Neuronal stem cell (in vitro differentiated cells): Measurements from ENCODE around the gene C11orf21. TPM values are rescaled to one million over a fixed set of nuclear protein-coding genes. Genes with fewer than 3 reads are reported as not detected.
A peak's percentile ranks its signal among the peaks of the same experiment; 100 is the strongest.

Experiments
- DNase-seq: peaks from one replicate; pipeline ENCODE4 v3.0.0-alpha.2; 2013; ENCODE audit warnings: low spot score
- H2AFZ ChIP-seq: one replicate; pipeline ENCODE4 v1.6.1; 2013; ENCODE audit warnings: mild to moderate bottlenecking, low read length, inconsistent platforms
- H2AK5ac ChIP-seq: 2 replicates; pipeline ENCODE4 v1.6.1; 2013; ENCODE audit warnings: low read depth, mild to moderate bottlenecking, inconsistent platforms, low read length, moderate library complexity, mixed read lengths
- H2BK120ac ChIP-seq: 2 replicates; pipeline ENCODE4 v1.6.1; 2013; ENCODE audit warnings: low read depth, mild to moderate bottlenecking, inconsistent platforms, low read length, moderate library complexity, mixed read lengths
- H2BK12ac ChIP-seq: one replicate; pipeline ENCODE4 v1.6.1; 2013; ENCODE audit warnings: low read length, inconsistent platforms
- H2BK15ac ChIP-seq: 2 replicates; pipeline ENCODE4 v1.6.1; 2013; ENCODE audit warnings: mild to moderate bottlenecking, low read length, inconsistent platforms, mixed read lengths
- H2BK5ac ChIP-seq: one replicate; pipeline ENCODE4 v1.6.1; 2013; ENCODE audit warnings: inconsistent platforms, mild to moderate bottlenecking, low read length, moderate library complexity
- H3K14ac ChIP-seq: one replicate; pipeline ENCODE4 v1.6.1; 2013; ENCODE audit warnings: low read length, inconsistent platforms
- H3K18ac ChIP-seq: 2 replicates; pipeline ENCODE4 v1.6.1; 2013; ENCODE audit warnings: low read length, inconsistent platforms
- H3K23ac ChIP-seq: 2 replicates; pipeline ENCODE4 v1.6.1; 2013; ENCODE audit warnings: low read depth, mild to moderate bottlenecking, mixed read lengths, low read length, inconsistent platforms; ENCODE audit not compliant: poor library complexity
- H3K27ac ChIP-seq: replicated peaks from 3 replicates; pipeline ENCODE4 v1.5.1; 2013; ENCODE audit warnings: low read length, inconsistent platforms
- H3K27me3 ChIP-seq, 3 experiments: 2 replicates each; pipeline ENCODE4 v1.6.1; 2013; ENCODE audit warnings: low read length in 3 of 3, mild to moderate bottlenecking in 2 of 3, inconsistent platforms in 1 of 3, low read depth in 1 of 3, mixed read lengths in 1 of 3, moderate library complexity in 1 of 3; ENCODE audit not compliant: control insufficient read depth in 3 of 3, insufficient read depth in 3 of 3
- H3K36me3 ChIP-seq, 2 donors: replicated peaks in 1 of 2; 2 replicates each; pipeline ENCODE4 v1.6.1; 2013; ENCODE audit warnings: low read length in 2 of 2; ENCODE audit not compliant: control insufficient read depth in 2 of 2, insufficient read depth in 2 of 2
- H3K4ac ChIP-seq: 2 replicates; pipeline ENCODE4 v1.6.1; 2013; ENCODE audit warnings: inconsistent platforms, mild to moderate bottlenecking, low read length, moderate library complexity
- H3K4me1 ChIP-seq, 2 donors: 1 replicate in 1 of 2; 2 replicates in 1 of 2; pipeline ENCODE4 v1.6.1; 2013; ENCODE audit warnings: low read length in 2 of 2, low read depth in 1 of 2; ENCODE audit not compliant: control insufficient read depth in 2 of 2, insufficient read depth in 1 of 2
- H3K4me2 ChIP-seq: one replicate; pipeline ENCODE4 v1.6.1; 2013; ENCODE audit warnings: mild to moderate bottlenecking, low read length, inconsistent platforms; ENCODE audit not compliant: insufficient read depth, poor library complexity, severe bottlenecking
- H3K4me3 ChIP-seq, 2 donors: 2 replicates each; pipeline ENCODE4 v1.5.1; 2013; ENCODE audit warnings: low read length in 2 of 2, mild to moderate bottlenecking in 2 of 2, inconsistent platforms in 1 of 2, moderate library complexity in 1 of 2
- H3K79me1 ChIP-seq: one replicate; pipeline ENCODE4 v1.6.1; 2013; ENCODE audit warnings: low read depth, mild to moderate bottlenecking, inconsistent platforms, low read length, moderate library complexity
- H3K9ac ChIP-seq: one replicate; pipeline ENCODE4 v1.6.1; 2013; ENCODE audit warnings: mild to moderate bottlenecking, low read depth, low read length, inconsistent platforms; ENCODE audit not compliant: poor library complexity
- H3K9me3 ChIP-seq, 2 donors: replicated peaks in 1 of 2; 2 replicates each; pipeline versions ENCODE3 to v1.6.1; 2013; ENCODE audit warnings: low read length in 2 of 2, mild to moderate bottlenecking in 2 of 2, inconsistent platforms in 1 of 2, low read depth in 1 of 2, mixed read lengths in 1 of 2, moderate library complexity in 1 of 2; ENCODE audit not compliant: control insufficient read depth in 2 of 2, insufficient read depth in 1 of 2
- H4K8ac ChIP-seq: one replicate; pipeline ENCODE4 v1.6.1; 2013; ENCODE audit warnings: low read depth, mild to moderate bottlenecking, inconsistent platforms, low read length, moderate library complexity
- H4K91ac ChIP-seq: one replicate; pipeline ENCODE4 v1.6.1; 2013; ENCODE audit warnings: low read length, low read depth, mild to moderate bottlenecking, inconsistent platforms; ENCODE audit not compliant: poor library complexity
- WGBS, 2 donors: extraction: QIAGEN DNeasy Blood & Tissue Kit; methylation state at CpG; one replicate each; pipeline ENCODE4 v1.1.7; 2013; ENCODE audit warnings: missing lambda C conversion rate in 2 of 2, mixed read lengths in 1 of 2; ENCODE audit not compliant: insufficient read length in 2 of 2, insufficient replicate concordance in 1 of 2; ENCODE audit errors: extremely low coverage in 2 of 2; 5-methylcytosine and 5-hydroxymethylcytosine counted together
- polyA plus RNA-seq, 2 experiments: library from polyadenylated mRNA; stranded (reverse); fragments of 200-250 nt; gene quantifications; one replicate each; pipeline ENCODE4 v1.2.3, GENCODE V29; 2013

The C11orf21 gene
- polyA plus RNA-seq (2013, experiment 1 of 2) = not detected
- not detected for polyA plus RNA-seq (2013, experiment 2 of 2)

- Histone ChIP-seq H3K18ac (peak within 1 kb of the TSS; percentile 83), H3K4me1 (peaks cover 5 to 7% of the 10 kb centered on the region in 2 donors), H3K27ac (no peak within 1 kb of the TSS), H2BK12ac (peak within 1 kb of the TSS; percentile 94), H2AK5ac (peak within 1 kb of the TSS; percentile 98), H2BK15ac (peak within 1 kb of the TSS; percentile 96), H4K8ac (peak within 1 kb of the TSS; percentile 74), H3K14ac (peak within 1 kb of the TSS; percentile 94), H3K4ac (no peak within 1 kb of the TSS), H2BK120ac (peak within 1 kb of the TSS; percentile 81), H2BK5ac (peak within 1 kb of the TSS; percentile 87), H3K4me2 (no peak within 1 kb of the TSS), H2AFZ (no peak within 1 kb of the TSS), H3K79me1 (peaks cover 3% of the 10 kb centered on the region), H3K9me3 (no peaks in the 10 kb centered on the region), H3K9ac (no peak within 1 kb of the TSS), H3K4me3 (no peak within 1 kb of the TSS), H3K23ac (peak within 1 kb of the TSS; percentile 89), H4K91ac (no peak within 1 kb of the TSS), H3K36me3 (no peaks in the 10 kb centered on the region), H3K27me3 (no peaks in the 10 kb centered on the region)
- no peak for DNase-seq
- no CpG with 5 or more reads among the region's 16 CpGs for WGBS, 2 donors
Measured at GRCh38 chr11:2301631-2302305, at the start of gene C11orf21, which contains the start of gene TSPAN32. C11orf21 (minus strand) TSS chr11:2301918; CDS start chr11:2301808, 110 bp downstream. TSPAN32 (plus strand) TSS chr11:2302013; CDS start chr11:2302150, 137 bp downstream.

- Histone ChIP-seq H3K4me1 (no peaks in the 10 kb centered on the region), H3K23ac (no peak overlapping the region), H2AK5ac (no peak overlapping the region), H2BK15ac (no peak overlapping the region), H3K36me3 (no peaks in the 10 kb centered on the region), H2BK12ac (no peak overlapping the region), H2BK5ac (no peak overlapping the region), H3K27ac (no peak overlapping the region), H3K27me3 (peaks cover 0 to 3% (median 2%) of the 10 kb centered on the region in 3 experiments), H3K18ac (no peak overlapping the region), H3K9me3 (peaks cover 0 to 21% of the 10 kb centered on the region in 2 donors), H3K4ac (no peak overlapping the region), H3K4me3 (no peak overlapping the region), H4K91ac (no peak overlapping the region), H2AFZ (no peak overlapping the region), H2BK120ac (no peak overlapping the region), H3K79me1 (peaks cover 3% of the 10 kb centered on the region), H3K9ac (no peak overlapping the region), H3K4me2 (no peak overlapping the region), H4K8ac (no peak overlapping the region), H3K14ac (no peak overlapping the region)
- WGBS, 2 donors = no CpG with 5 or more reads among the region's 1 CpG
- DNase-seq = no peak
Measured at GRCh38 chr11:2348986-2349385, 47.3 kb upstream of the C11orf21 start.

GRCh38 chr11:2347308-2347830 is 45.7 kb upstream of the C11orf21 start:
- H3K9me3 ChIP-seq = peaks cover 0 to 24% of the 10 kb centered on the region in 2 donors
- no peak overlapping the region for H3K18ac ChIP-seq
- no peak overlapping the region for H2BK5ac ChIP-seq
- H3K27ac ChIP-seq = no peak overlapping the region
- peaks cover 0 to 3% (median 2%) of the 10 kb centered on the region in 3 experiments for H3K27me3 ChIP-seq
- no peak overlapping the region for H3K9ac ChIP-seq
- H3K4me2 ChIP-seq = no peak overlapping the region
- H4K91ac ChIP-seq = no peak overlapping the region
- peak overlapping the region; percentile 26 for H2AK5ac ChIP-seq
- H3K4ac ChIP-seq = no peak overlapping the region
- H4K8ac ChIP-seq = no peak overlapping the region
- no peak overlapping the region for H3K23ac ChIP-seq
- H2BK120ac ChIP-seq = no peak overlapping the region
- H2BK15ac ChIP-seq = no peak overlapping the region
- no peaks in the 10 kb centered on the region for H3K36me3 ChIP-seq
- H3K79me1 ChIP-seq = peaks cover 3% of the 10 kb centered on the region
- DNase-seq = no peak
- WGBS, 2 donors = no CpG with 5 or more reads among the region's 9 CpGs
- H2BK12ac ChIP-seq = peak overlapping the region; percentile 2
- no peak overlapping the region for H3K4me3 ChIP-seq
- H2AFZ ChIP-seq = no peak overlapping the region
- H3K4me1 ChIP-seq = no peaks in the 10 kb centered on the region
- no peak overlapping the region for H3K14ac ChIP-seq

- Histone ChIP-seq H2BK12ac (peak overlapping the region; percentile 31), H3K36me3 (no peaks in the 10 kb centered on the region), H3K4me1 (no peaks in the 10 kb centered on the region), H3K9me3 (peaks cover 0 to 23% of the 10 kb centered on the region in 2 donors), H2BK15ac (peak overlapping the region; percentile 46), H2BK120ac (peak overlapping the region; percentile 21), H2BK5ac (peak overlapping the region; percentile 67), H3K27ac (no peak overlapping the region), H3K4ac (no peak overlapping the region), H4K8ac (no peak overlapping the region), H3K14ac (peak overlapping the region; percentile 63), H3K4me2 (no peak overlapping the region), H3K79me1 (peaks cover 3% of the 10 kb centered on the region), H3K27me3 (peaks cover 0 to 3% (median 2%) of the 10 kb centered on the region in 3 experiments), H2AK5ac (peak overlapping the region; percentile 67), H4K91ac (peak overlapping the region; percentile 65), H3K18ac (peak overlapping the region; percentile 87), H3K23ac (peak overlapping the region; percentile 66), H2AFZ (no peak overlapping the region), H3K4me3 (peak overlapping the region in 1 of 2 donors; percentile 38), H3K9ac (peak overlapping the region; percentile 55)
- WGBS, 2 donors = no CpG with 5 or more reads among the region's 10 CpGs
- no peak for DNase-seq
Measured at GRCh38 chr11:2346586-2347307, 45.0 kb upstream of the C11orf21 start.
